Head of caudate nucleus (tissue), 42 donors: Measurements from ENCODE around the gene MYLK4.
A peak's percentile ranks its signal among the peaks of the same experiment; 100 is the strongest.

Source experiments
- DNase-seq, 42 donors: peaks; one replicate each; pipeline versions ENCODE4 v3.0.0 to v3.0.0-alpha.2; 2020 to 2021; ENCODE audit warnings: mixed read lengths in 7 of 42
- intact Hi-C: fragments of 100-400 bp; cut with DNase I; formaldehyde crosslinking; loops from one replicate; pipeline ENCODE4 v1.15.0; 2022

The MYLK4 gene

DNA sequence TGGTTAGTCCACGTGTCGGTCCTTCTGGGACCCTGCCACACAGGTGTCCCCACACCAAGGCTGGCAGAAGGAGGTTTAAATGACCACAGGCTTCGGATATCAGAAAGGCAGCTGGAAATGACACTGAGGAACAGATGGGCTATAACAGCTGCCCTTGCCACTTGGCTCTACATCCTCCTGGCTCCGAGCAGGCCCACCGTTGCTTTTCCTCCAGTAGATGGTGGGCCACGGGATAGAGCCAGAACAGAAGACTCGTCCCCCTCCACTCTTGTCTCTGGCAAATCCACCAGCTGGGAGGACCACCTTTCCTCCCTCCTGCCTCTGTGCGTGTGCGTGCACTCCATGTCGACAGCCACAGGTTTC, 32.1 kb upstream of the MYLK4 start:
- intact Hi-C loops, result no loop called here
- no peak for DNase-seq

DNA sequence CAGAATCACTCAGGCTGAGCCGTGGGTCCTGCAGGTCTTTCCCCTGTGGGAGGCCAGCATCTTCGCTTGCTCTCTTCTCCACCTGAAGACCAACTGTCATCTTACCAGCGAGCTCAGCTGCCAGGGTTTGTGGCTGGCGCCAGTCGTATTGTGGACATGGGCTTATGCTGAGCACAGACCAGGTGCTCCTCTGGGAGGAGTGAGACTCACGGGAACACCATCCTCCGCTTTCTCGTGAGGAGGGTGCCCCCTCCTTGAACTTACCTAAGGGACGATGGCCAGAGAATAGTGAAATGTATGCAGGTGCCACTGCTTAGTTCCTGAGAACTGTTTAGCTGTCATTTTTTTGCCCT, 31.6 kb upstream of the MYLK4 start:
- intact Hi-C loops, result no loop called here
- peak in 1 of 42 donors; percentile 25 for DNase-seq

DNA sequence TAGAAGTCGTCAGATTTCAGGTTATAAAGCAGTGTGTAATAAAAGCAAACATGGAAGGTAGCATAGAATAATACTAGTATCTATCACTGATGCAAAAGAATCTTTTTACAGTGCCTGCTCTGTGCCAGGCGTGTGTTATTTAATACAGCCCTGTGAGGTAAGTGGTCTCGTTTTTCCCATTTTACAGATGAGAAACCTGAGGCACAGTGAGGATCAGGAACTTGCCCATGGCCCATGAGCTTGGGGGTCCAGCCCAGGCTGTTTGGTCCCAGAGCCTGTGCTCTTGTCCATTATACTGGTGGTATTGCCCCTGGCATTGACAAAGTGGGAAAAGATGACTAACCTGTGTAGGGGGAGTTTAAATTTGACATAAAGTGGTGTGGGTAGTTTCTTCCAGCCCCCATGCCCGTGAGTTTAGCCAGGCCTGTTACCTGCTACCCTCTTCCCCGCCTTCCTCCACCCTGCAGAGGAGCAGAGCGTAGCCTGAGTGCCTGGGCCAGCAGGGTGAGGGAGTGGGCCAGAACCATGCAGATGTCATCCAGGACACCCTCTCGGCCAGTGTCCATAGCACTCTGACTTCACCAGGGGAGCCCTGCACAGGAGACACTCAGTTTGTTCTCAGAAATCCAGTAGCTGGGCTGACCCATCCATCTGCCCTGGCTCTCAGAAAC, 31.1 kb upstream of the MYLK4 start:
- no peak for DNase-seq
- intact Hi-C loops, result no loop called here

DNA sequence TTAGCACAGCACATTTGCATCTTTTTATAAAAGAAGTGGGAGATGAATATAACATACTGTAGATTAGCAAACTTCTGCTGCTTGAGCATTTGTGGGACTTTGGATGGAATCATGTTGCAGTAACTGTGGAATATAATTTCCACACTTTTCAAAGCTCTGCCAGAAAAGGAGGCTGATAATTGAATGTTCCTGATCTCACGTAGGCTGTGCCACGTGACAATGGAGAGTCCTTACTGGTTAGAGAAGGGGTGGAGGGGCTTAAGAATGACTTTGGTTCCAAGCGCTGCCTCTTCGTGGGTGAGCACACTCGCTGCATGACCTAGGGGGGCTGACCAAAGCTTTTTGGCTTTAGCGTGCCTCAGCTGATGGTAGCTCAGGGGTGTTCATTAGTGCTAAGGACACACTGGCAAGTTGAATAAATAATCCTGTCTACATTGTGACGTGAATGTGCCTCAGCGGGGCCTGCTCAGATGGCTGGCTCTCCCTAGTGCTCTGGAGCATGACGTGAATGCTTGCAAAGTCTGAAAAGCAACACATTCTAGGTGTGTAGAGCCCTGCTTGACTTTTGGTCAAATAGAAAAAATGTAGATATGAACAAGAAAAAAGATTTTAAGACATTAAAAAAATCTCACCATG, 29.5 kb upstream of the MYLK4 start:
- DNase-seq, result peak in 14 of 42 donors; percentile 26 to 70 (median 52)
- intact Hi-C loops, result no loop called here

DNA sequence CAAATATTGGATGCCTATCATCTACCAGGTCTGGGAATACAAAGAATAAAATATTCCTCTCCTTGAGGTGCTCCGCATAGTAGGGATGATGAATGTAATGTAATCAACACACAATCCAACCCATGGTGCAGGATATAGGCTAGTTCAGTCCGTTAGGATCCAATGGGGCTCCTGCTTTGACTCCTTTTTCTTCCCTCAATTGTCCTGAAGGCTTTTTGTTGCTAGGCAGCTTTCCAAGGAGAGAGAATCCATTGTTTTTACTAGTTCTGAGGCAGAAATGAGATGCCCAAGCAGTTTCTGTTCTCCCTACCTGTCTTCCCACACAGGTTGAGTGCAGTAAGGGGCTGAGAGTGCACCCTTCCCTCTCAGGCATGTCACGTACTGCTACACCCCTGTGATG, 26.5 kb upstream of the MYLK4 start:
- intact Hi-C loops, result loop anchor here (10.0 kb wide), 1 partner anchor 278 kb away; no protein-coding TSS in a partner anchor
- DNase-seq, result no peak

DNA sequence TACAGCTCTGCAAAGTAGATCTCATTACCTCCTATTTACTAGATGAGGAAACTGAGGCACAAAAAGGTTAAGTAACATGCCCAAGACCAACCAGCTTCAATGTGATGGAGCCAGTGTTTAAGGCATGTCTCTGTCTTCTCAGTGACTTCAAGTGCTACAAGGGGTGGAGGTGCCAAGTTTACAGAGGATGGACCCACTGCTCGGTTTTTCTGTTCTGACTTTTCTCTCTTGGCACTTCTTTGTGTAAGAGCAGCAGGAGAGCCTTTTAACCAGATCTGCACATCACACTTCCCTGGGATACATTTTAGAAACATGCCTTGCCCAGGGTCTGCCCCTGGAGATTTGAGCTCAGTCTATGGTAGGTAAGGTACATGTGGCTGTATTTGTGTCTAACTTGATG, 24.3 kb upstream of the MYLK4 start:
- no peak for DNase-seq
- intact Hi-C loops, result loop anchor here (10.0 kb wide), 1 partner anchor 280 kb away; no protein-coding TSS in a partner anchor

DNA sequence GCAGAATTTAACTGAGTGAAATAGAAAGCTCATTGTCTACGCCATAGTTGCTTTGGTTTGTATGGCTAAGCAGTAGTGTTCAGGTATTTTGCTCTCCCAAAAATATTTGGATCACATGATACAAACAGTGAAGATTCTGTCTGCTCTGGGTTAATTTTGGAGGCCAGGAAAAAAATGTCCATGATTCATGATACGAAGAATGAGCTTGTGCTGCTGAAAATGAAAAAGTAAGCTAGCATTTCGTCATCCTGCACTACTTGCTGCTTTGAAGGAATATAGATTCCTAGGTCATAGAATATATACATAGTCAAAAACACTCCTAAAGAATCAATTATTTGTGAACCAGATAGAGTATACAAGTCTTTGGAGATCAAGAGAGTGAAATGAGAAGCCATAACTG, 22.7 kb upstream of the MYLK4 start:
- no peak for DNase-seq
- intact Hi-C loops, result loop anchor here (10.0 kb wide), 1 partner anchor 281 kb away; no protein-coding TSS in a partner anchor

DNA sequence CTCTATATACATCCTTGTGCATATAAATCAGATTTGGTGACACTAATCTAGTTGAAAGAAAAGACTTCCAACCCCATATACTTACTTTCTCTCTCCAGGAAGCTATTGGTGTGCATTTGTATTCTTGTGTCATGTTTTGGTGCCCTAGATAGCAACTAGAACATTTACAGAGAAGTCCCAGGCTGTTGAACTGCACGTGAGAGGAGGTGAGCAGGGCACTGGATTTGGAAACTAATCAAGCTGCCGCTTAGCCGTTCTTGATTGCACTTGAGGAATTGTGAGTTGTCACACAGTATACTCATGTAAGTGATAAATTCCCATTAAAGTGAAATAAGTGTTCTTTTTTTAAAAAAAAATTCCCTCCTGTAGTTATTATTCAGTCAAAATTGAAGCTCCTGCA, 22.1 kb upstream of the MYLK4 start:
- DNase-seq, result no peak
- intact Hi-C loops, result loop anchor here (10.0 kb wide), 1 partner anchor 282 kb away; no protein-coding TSS in a partner anchor

DNA sequence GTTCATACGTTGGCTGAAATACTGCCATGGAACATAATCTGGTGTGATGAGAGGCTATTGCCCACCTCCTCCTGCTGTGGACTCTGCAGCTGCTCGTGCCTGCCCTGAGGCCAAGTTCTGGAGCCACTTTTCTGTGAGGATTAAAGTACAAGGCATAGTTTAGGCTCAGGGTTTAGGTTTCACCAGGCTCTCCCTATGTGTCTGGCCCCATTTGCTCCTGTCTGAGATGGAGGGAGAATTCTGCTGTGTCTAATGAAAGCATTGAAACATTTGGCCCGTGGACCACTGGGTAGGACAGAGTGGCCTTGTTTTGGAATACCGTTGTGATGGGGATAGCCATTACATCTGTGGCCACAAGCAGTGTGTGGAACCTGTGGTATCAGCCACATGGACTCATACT, 20.4 kb upstream of the MYLK4 start:
- no peak for DNase-seq
- intact Hi-C loops, result loop anchor here (10.0 kb wide), 1 partner anchor 284 kb away; no protein-coding TSS in a partner anchor

DNA sequence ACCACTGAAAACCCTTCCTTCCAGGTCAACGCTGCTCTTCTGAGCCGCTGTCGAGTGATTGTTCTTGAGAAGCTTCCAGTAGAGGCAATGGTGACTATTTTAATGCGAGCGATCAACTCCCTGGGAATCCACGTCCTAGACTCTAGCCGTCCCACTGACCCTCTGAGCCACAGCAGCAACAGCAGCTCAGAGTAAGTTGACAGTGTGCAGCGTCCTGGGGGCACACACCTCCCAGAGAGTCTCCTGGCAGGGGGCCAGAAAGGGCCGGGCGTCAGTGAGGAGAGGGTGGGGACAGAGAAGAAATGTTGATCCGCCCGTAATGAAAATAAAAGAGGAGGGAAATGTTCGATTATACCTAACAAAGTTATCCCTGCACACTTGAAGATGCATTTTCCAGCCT, 19.4 kb upstream of the MYLK4 start:
- intact Hi-C loops, result loop anchor here (10.0 kb wide), 1 partner anchor 285 kb away; no protein-coding TSS in a partner anchor
- DNase-seq, result peak in 11 of 42 donors; percentile 27 to 79 (median 49)

DNA sequence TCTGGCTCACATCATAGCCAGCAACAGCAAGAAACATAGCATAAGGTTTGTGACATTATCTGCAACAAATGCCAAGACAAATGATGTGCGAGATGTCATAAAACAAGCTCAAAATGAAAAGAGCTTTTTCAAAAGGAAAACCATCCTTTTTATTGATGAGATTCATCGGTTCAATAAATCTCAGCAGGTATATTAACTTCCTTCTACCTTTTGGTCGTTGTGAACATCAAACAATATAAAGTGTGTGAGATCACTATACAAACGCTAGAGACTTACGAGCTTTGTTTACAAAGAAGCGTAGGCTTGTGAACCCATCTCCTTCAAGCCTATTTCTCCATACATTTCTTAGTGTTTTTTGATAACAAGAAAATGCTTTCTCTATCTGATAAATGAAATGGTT, 18.0 kb upstream of the MYLK4 start:
- intact Hi-C loops, result loop anchor here (2.0 kb wide), 1 partner anchor 72 kb away; the partner anchor contains the start of gene SERPINB1
- no peak for DNase-seq

DNA sequence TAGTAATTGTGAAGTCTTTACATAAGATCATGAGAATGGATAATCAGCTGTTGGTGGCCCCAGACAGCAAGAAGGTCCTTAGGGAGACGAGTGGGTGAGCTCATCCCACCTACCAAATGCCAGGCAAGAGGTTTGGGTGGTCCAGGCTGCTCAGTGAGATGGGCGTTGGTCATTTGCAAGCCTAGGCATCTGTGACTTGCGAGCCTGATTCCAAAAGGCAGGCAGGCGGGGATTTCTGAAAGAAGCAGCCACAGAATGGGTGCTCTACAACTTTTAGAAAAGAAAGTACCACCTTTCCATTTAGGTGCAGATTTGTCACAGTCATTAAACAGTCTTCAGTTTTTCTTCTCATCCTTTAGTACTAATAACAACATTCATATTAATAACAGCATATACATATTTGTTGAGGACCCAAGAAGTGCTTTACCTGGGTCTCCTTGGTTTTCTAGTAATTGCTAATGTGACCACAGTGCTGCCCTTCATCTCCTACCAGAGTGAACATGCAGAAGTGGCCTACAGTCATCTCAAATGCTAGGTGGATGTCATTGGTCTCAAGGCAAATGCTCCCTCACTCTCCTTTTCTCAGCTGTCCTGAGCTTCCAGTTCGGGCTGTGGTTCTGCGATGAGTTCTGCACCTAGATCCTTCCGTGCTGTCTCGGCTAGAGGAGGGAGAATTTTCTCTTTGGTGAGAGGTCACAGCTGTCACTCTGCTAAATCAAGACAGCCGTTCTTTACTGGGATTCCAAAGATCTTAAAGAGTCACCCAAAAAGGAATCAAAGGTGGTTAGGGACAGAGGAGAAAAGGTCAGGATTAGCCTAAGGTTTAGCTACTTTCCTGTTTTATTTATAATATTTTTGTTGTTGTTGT, 17.2 kb upstream of the MYLK4 start:
- intact Hi-C loops, result loop anchor here (2.0 kb wide), 1 partner anchor 73 kb away; the partner anchor contains the start of gene SERPINB1
- no peak for DNase-seq

DNA sequence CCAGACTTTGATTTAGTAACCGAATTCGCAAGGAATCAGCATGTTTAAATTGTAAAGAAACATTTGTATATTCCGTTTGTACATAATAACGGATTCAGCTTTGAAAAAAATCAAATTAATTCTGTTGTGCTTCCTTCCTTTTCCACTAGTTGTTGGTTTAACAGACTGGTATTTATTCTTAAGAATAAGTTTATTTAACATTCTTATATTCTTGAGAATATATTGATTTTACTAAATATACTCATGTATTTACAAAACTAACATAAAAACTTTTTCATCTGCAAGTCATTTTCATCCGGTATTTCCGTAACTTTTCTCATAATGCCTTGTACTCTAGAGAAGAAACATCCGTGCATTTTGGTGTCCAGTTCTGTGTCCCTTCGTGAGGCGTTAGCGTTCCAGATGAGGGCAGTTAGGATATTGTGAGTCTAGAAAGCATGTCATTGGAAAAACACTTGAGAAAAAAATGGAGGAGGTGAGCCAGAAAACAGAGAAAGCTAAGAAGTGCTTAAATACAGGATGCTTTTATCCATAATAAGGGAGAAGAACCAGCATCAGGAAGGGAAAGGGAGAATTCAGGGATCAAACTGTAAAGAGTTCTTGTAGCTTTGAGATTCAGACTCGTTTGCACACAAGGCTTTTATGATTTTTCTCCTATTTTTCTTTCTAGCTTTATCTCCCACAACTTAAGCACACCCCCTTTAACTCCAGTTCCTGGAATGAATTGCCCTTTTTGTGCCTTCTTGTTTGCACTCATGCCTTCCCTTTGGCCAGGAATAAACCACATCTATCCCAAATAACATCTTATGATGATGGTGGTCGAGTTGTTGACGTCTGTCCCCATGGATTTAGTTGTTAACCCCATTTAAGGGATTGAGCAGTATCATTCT, 16.3 kb upstream of the MYLK4 start:
- intact Hi-C loops, result no loop called here
- no peak for DNase-seq

DNA sequence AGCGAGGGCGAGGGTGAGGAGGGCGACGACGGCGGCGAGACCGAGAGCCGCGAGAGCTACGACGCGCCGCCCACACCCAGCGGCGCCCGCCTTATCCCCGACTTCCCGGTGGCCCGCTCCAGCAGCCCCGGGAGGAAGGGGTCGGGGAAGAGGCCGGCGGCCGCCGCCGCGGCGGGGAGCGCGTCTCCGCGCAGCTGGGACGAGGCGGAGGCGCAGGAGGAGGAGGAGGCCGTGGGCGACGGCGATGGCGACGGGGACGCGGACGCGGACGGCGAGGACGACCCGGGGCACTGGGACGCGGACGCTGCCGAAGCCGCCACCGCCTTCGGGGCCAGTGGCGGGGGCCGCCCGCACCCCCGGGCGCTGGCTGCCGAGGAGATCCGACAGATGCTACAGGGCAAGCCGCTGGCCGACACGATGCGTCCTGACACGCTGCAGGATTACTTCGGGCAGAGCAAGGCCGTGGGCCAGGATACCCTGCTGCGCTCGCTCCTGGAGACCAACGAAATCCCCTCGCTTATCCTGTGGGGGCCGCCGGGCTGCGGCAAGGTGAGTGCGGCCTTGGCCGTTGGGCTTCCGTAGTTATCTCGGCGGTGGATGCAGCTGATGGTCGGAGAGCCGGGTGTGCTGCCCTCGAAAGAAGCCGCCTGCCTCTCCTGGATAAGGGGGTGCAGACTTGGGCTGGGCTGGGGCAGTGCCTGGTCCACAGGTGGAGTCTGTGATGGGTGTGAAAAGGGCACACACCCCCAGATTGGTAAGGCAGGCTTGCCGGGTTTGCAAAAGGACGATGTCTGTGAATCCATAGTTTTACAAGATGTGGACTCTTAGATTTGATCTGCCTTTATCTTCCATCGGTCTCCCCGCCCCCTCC, 15.4 kb upstream of the MYLK4 start:
- intact Hi-C loops, result no loop called here

DNA sequence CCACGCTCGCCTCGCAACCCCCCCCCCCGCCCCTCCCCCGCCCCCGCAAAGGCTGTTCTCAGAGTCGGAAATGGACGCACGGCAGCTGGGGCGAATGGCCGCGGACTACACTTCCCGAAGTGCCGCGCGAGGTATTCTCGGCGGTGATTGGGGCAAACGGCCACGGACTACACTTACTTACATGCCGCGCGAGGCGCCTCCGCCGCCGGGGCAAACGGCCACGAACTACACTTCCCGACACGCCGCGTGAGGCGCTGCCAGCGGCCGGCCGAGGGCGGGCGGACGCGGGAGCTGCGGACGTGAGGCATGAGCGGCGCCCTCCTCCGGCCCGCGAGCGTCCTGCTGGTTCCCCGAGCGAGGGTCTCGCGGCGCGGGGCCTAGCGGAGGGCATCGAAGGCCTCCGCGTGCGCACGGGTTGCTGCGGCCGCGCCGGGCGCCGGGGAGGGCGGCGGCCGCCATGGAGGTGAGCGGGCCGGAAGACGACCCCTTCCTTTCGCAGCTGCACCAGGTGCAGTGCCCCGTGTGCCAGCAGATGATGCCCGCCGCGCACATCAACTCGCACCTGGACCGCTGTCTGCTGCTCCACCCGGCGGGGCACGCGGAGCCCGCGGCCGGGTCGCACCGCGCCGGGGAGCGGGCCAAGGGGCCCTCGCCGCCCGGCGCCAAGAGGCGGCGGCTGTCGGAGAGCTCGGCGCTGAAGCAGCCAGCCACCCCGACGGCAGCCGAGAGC, 14.6 kb upstream of the MYLK4 start, which contains the start of gene WRNIP1:
TSS of gene WRNIP1 (plus strand) at position 228 of the 730 bp plus-strand sequence. CDS start at position 458, 230 bp downstream.
- intact Hi-C loops, result no loop called here
- peak; percentile 97 to 100 (median 99) for DNase-seq

More for the DNA sequence above, 15.4 kb upstream of the MYLK4 start:
- peak in 35 of 42 donors; percentile 25 to 70 (median 45) for DNase-seq

DNA sequence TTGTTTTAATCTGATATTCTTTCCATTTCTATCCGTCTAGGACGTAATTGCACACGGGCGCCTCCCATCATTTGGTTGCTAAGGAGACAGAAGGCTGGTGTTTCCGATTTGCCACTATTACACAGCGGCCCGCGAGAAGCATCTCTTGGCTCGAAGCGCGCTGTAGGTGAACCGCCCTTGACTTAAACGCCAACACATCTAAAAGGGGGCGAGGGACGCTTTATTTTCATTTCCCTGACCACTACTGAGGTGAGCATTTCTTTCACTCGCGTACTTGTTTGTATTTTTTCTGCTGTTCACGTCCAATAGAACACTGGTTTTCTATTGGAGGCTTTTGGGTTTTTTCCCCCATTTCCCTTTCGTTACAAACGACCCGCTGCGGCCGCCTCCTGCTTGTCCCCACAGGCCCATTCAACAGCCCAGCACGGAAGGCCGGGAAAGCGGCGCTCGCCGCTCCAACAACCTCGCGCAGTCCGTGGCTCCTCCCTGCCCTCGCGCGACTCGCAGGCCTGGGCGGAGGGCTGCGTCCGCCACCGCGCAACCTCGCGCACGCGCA, 14.0 kb upstream of the MYLK4 start:
- intact Hi-C loops, result no loop called here
- DNase-seq, result peak; percentile 52 to 88 (median 71)
